SHP77 treated with DMSO at 0.1 percent for 48 hours (cell line): ENCODE results near the gene IFI27L2.
"Not testable (repeated sequence)": the region's sequence is repeated elsewhere in the genome, so short reads cannot be mapped to it uniquely, and the experiment has no call there.

Experiments used
- DNase-seq: peaks from one replicate; lab custom pipeline; 2025; lab: John Stamatoyannopoulos, UW

IFI27L2 gene

GRCh38 chr14:94129111-94129757 is at the start of gene IFI27L2:
TSS of gene IFI27L2 (minus strand) at chr14:94129604. CDS start at chr14:94129564, 40 bp downstream.
- peak; percentile 67 for DNase-seq

GRCh38 chr14:94177806-94178205 is 48.4 kb upstream of the IFI27L2 start:
- no peak for DNase-seq

GRCh38 chr14:94176808-94177207 is 47.4 kb upstream of the IFI27L2 start:
- no peak for DNase-seq

GRCh38 chr14:94175747-94176146 is 46.3 kb upstream of the IFI27L2 start:
- no peak for DNase-seq

GRCh38 chr14:94175011-94175745 is 45.8 kb upstream of the IFI27L2 start:
- no peak for DNase-seq

GRCh38 chr14:94174604-94175010 is 45.2 kb upstream of the IFI27L2 start:
- DNase-seq, result no peak

GRCh38 chr14:94173885-94174603 is 44.6 kb upstream of the IFI27L2 start, which contains the start of gene PPP4R4:
TSS of gene PPP4R4 (plus strand) at chr14:94174322. CDS start at chr14:94174466, 144 bp downstream.
- peak; percentile 56 for DNase-seq

GRCh38 chr14:94173471-94173884 is 44.1 kb upstream of the IFI27L2 start:
- DNase-seq, result no peak

GRCh38 chr14:94172545-94172944 is 43.1 kb upstream of the IFI27L2 start:
- DNase-seq, result no peak

- no peak for DNase-seq
Observed at GRCh38 chr14:94171208-94171607, 41.8 kb upstream of the IFI27L2 start.

- DNase-seq, result no peak
Observed at GRCh38 chr14:94170136-94170535, 40.7 kb upstream of the IFI27L2 start.

- no peak for DNase-seq
Observed at GRCh38 chr14:94165744-94166143, 36.3 kb upstream of the IFI27L2 start.

- no peak for DNase-seq
Observed at GRCh38 chr14:94164685-94165431, 35.5 kb upstream of the IFI27L2 start.

- no peak for DNase-seq
Observed at GRCh38 chr14:94163796-94164195, 34.4 kb upstream of the IFI27L2 start.

- no peak for DNase-seq
Observed at GRCh38 chr14:94162466-94162865, 33.1 kb upstream of the IFI27L2 start.

- DNase-seq, result no peak
Observed at GRCh38 chr14:94161981-94162380, 32.6 kb upstream of the IFI27L2 start.

- no peak for DNase-seq
Observed at GRCh38 chr14:94161058-94161457, 31.7 kb upstream of the IFI27L2 start.

GRCh38 chr14:94158239-94158883 is 29.0 kb upstream of the IFI27L2 start:
- DNase-seq, result no peak

GRCh38 chr14:94157197-94157596 is 27.8 kb upstream of the IFI27L2 start:
- DNase-seq, result peak; percentile 15

- DNase-seq, result not testable (repeated sequence)
Observed at GRCh38 chr14:94156143-94156542, 26.7 kb upstream of the IFI27L2 start.

- no peak for DNase-seq
Observed at GRCh38 chr14:94153750-94154342, 24.4 kb upstream of the IFI27L2 start.
